Skin epidermis (tissue), 12 donors: Measurements from ENCODE around the gene SMIM24.
A peak's percentile ranks its signal among the peaks of the same experiment; 100 is the strongest.
"Not testable (repeated sequence)": the region's sequence is repeated elsewhere in the genome, so short reads cannot be mapped to it uniquely, and the experiment has no call there.

Experiments used
- H3K27ac ChIP-seq, 21 experiments: fragments of 200-600 bp; sonication (generic) in 11 of 21; one replicate each; pipeline ENCODE4 v1.5.0; 2020; ENCODE audit warnings: mild to moderate bottlenecking in 3 of 21, inconsistent platforms in 2 of 21, moderate library complexity in 2 of 21
- H3K4me3 ChIP-seq, 7 experiments: fragments of 200-600 bp; sonication (generic) in 2 of 7; one replicate each; pipeline ENCODE4 v1.5.0; 2020; ENCODE audit warnings: inconsistent platforms in 2 of 7, mild to moderate bottlenecking in 2 of 7, moderate library complexity in 1 of 7

Gene SMIM24

DNA sequence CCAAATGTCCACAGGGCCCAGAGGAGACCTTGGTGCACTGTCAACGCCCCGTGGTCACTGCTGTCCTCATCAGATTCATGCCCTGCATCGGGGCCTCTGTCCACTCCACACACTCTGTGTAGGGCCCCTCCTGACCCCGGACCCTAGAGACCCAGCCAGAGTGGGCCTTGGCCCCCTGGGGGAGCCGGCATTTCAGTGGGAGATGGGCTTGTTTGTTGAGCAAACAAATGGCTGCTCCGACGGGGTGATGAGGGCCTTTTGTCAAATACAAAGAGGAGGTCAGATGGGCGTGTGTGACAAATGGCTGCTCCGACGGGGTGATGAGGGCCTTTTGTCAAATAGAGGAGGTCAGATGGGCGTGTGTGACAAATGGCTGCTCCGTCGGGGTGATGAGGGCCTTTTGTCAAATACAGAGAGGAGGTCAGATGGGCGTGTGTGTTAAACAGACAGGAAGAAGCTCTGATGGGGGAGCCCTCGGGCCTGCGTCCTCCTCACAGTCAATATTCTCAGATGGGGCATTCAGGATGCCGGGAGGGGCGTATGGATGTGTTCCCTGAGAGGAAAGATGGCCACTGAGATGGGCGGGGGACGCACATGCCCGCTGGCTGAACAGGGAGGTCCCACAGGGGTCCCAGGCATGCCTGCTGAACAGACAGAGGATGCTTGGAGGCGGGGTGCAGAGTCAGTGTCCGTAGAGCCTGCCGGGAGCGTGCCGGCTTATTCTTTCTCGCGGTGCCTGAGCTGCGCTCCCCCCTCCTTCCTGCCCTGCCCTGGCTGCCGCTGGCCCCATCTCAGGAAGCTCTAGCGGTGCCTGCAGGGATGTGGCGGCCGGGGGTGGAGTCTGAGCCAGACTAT, 36.3 kb downstream of the SMIM24 start:
- H3K27ac ChIP-seq: peak overlapping the region in 3 of 21 experiments; percentile 11 to 67 (median 25)
- H3K4me3 ChIP-seq: no peak overlapping the region

DNA sequence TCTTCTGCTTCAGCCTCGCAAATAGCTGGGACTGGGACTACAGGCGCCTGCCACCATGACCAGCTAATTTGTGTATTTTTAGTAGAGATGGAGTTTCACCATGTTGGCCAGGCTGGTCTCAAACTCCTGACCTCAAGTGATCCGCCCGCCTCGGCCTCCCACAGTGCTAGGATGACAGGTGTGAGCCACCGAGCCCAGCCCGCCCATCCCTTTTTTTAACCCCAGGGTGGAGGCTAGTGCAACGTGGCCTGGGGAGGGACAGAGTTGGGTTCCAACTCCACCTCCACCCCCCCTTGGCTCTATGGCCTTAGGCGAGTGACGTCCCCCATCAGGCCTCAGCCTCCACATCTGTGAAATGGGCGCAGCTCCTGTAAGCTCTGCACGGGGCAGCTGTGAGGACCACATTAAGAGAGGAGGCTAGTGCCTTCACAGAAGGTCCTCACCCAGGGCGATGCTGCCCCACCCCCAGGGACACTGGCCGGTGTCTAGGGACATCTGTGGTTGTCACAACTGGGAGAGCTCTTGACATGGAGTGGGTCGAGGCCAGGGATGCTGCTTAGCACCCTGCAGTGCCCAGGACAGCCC, 37.7 kb downstream of the SMIM24 start:
- Histone ChIP-seq H3K4me3 (no peak overlapping the region), H3K27ac (no peak overlapping the region)

DNA sequence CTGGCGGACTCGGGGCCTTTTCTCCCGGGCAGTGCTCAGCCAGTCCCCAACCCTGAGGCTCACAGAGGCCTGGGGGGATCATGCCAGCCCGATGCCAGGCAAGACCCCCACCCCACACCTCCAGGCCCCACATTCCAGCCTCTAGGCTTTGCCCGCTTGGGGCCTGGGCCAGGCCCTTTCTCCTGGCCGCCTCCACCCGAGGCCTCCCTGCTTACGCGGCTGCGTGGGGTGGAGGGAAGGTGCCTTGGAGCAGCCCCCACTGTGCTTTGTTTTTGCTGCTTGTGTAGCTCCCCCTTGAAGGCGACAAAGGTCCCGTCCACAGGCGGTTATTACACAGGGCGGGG, 38.4 kb downstream of the SMIM24 start:
- Histone ChIP-seq H3K27ac (peak overlapping the region in 6 of 21 experiments; percentile 17 to 70 (median 32)), H3K4me3 (no peak overlapping the region)

DNA sequence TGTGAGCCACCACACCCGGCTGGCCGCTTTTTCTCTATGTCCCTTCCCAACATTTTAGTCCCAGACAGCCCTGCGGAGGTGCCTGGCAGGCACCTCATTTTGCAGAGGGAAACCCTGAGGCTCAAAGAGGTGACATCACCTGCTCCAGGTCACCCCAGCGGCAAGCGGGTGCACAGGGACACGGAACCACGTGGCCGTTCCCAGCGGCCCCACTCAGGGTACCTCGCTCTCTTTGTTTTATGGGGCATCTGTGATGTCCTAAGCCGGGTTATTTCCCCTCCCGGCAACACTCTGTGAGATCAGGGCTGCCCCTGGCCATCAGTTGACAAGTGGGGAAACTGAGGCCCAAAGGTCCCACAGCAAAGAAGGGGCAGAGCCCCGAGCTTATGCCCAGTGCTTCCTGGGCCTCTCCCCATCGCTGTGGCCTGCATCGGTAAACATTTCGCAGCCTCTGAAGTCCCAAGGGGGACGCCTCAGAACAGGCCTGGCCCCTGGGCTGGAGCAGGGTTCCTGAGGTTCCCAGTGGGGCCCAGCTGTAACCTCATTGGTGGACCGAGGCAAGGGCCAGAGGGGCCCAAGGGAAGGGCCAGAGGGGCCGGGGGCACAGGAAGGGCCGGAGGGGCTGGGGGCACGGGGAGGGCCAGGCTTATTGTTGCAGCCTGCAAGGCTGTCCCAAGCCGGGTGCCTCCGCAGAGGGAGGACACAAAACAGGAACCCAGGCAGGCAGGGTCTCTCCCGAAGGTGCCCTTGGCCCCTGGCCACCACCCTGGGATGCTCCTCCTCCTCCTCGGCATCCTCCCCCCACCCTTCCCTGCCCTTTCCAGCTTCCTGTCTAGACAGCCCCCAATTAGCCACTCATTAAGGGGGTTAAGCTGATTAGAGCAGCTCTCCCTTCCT, 39.0 kb downstream of the SMIM24 start:
- Histone ChIP-seq H3K4me3 (no peak overlapping the region), H3K27ac (peak overlapping the region in 6 of 21 experiments; percentile 17 to 70 (median 32))

DNA sequence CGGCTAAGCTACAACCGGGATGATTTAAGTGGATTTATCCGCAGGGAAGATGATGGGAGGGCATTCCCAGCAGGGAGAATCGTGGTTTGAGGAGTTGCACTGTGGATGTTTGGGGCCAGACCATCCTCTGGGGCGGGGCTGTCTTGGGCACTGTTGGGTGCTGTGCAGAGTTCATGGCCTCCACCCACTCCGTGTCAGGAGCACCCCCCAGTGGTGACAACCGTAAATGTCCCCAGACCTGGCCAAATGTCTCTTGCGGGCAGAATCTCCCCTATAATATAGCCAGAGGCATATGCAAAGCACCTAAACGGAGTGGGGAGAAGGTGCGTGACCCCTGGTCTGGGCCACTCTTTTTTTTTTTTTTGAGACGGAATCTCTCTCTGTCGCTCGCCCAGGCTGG, 40.2 kb downstream of the SMIM24 start:
- no peak overlapping the region for H3K27ac ChIP-seq
- no peak overlapping the region for H3K4me3 ChIP-seq

DNA sequence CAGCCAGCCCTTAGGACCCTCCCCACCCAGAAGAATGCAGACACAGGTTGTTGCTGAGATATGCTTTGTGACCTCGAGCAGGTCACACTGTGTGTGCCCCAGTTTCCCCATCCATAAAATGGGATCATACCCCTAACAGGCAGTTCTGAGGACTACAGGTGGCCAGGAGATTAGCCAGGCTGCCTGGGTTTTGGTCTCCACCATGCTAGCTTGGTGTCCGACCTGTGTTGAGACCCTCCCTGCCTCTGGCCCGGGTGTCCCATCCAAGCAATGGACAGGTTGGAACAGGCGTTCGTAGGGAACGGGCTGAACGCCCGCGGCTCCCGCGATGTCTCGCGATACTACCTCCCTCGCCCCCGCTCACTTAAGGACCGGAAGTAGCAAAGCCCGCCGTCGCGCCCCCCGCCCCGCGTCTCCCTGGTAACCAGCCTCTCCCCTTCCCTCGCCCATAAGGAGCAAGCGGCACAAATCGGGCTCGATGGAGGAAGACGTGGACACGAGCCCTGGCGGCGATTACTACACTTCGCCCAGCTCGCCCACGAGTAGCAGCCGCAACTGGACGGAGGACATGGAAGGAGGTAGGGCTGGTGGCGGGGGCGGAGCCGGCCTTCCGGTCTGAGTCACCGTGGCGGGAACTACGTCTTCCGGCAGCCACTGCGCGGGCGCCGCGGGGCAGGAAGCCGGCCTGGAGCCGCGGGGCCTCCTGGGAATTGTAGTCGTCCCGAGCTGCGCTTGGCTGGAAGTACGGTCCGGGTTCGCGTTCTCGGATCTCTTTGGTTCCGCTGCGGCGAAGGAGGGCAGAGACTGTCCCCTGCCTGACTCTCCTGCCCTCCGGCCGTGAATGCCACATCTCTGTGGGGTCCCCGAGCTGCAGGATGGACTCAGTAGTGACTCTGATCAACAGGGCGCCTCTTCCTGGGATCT, 45.4 kb downstream of the SMIM24 start:
- peak overlapping the region; percentile 24 to 50 (median 35) for H3K4me3 ChIP-seq
- H3K27ac ChIP-seq: peak overlapping the region; percentile 45 to 95 (median 86)

DNA sequence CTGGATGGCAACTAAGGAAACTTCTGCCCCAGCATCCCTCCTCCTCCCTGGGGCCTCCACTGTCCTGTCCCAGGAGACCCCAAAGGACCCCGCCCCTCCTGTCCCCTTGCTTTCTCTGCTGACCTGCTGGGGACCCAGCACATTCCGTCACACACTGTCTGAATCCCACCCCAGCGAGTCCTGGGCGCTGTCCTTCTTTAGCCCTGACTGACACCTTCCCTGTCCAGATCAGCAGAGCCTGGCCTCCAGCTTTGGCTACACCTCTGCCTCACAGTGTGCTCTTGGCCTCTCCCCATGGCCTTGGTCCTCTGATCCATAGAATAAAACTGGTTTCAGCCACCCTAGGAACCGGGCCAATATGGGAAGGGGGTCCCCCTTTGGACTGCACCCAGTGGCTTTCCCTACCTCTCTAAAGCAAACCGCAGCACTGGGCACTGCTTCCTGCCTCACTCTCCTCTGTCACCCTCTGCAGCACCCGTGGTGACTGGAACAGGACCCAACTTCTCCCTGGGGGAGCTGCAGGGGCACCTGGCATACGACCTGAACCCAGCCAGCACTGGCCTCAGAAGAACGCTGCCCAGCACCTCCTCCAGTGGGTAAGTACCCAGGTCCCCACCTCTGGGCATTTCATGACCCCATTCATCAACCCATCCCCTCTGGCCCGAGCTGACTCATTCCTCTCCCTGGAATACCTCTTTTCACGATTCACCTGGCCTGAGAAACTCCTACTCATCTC, 46.4 kb downstream of the SMIM24 start:
- peak overlapping the region in 19 of 21 experiments; percentile 65 to 95 (median 86) for H3K27ac ChIP-seq
- peak overlapping the region in 1 of 7 experiments; percentile 33 for H3K4me3 ChIP-seq

DNA sequence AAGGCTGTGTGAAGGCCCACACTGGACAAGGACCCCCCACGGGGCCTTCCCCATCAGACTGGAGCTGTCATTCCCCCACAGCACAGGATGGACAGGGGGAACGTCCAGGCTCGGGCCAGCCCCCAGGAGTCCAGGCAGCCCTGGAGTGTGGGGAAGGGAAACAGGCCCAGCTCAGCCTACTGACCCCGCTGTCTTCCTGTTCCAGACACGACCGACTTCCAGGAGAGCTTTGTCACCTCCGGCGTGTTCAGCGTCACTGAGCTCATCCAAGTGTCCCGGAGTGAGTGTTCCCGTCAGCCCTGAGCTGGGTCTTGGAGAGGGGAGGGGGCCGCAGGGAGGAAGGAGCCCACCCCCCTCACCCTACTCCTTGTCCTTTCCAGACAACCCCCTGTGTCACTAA, 47.0 kb downstream of the SMIM24 start:
- peak overlapping the region in 14 of 21 experiments; percentile 10 to 93 (median 80) for H3K27ac ChIP-seq

DNA sequence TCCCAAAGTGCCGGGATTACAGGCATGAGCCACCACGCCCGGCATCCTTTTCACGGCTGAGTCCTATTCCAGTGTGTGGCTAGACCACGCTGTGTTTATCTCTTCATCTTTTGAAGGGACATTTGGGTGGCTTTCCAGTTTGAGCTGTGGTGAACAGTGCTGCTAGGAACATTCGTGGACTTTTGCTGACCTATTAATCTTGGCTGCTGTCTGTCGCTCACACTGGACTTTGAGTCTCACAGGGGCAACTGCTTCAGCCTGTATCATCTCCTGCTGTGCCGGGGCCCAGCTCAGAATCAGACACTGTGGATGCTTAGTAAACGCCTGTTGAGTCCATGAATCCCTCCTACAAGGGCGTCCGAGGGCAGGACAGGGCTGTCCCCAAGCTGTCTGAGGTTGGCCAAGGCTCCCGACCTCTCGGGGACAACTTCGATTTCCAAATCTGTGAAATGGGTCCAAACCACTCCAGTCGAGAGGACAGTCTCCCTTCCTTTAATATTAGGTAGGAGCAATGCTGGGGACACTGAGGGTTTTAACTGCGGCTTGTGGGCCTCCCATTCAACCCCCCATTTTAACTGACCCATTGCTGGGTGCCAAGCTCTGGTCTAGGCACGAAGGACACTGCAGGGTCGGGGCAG, 48.4 kb downstream of the SMIM24 start:
- no peak overlapping the region for H3K4me3 ChIP-seq
- peak overlapping the region in 9 of 21 experiments; percentile 12 to 92 (median 50) for H3K27ac ChIP-seq

More for the DNA sequence above, 47.0 kb downstream of the SMIM24 start:
- H3K4me3 ChIP-seq: no peak overlapping the region

DNA sequence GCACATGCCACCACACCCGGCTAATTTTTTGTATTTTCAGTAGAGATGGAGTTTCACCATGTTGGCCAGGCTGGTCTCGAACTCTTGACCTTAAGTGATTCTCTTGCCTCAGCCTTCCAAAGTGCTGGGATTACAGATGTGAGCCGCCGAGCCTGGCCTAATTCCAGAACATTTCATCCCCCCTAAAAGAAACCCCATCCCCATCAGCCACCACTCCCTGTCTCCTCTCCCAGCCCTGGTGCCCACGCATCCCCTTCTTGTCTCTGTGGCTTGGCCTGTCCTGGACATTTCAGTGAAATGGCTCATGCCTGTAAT, 50.0 kb downstream of the SMIM24 start:
- not testable (repeated sequence) for H3K4me3 ChIP-seq
- peak overlapping the region in 20 of 21 experiments; percentile 3 to 86 (median 54) for H3K27ac ChIP-seq

DNA sequence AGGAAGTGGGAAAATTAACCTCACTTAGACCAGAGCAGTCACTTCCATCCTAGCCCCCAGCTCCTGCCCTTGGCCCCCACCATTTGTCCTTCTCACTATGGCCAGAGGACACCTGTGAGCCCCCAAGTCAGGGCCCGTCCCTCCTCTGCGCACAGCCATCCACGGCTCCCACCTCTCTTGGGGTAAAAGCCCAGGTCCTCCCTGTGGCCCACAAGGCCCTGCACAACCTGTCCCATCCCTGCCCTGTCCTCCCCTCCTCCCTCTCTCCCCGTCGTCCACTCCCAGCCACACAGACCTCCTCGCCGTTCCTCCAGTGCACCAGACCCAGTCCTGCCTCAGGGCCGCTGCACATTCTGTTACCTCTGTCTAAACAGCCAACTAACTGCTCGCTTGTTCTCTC, 53.9 kb downstream of the SMIM24 start:
- Histone ChIP-seq H3K27ac (peak overlapping the region in 4 of 21 experiments; percentile 34 to 65 (median 42)), H3K4me3 (no peak overlapping the region)
